H1 (cell line): ENCODE results near the gene PGGHG. TPM values are rescaled to one million over a fixed set of nuclear protein-coding genes. Genes with fewer than 3 reads are reported as not detected.
A peak's percentile ranks its signal among the peaks of the same experiment; 100 is the strongest.

Experiments used
- CTCF ChIA-PET: fragments of 300-600 bp; sonication (Branson Sonifier 250); formaldehyde crosslinking; loops from one replicate; lab custom pipeline; 2021; ENCODE audit not compliant: partially characterized antibody; lab: Charles Lee
- POLR2A ChIA-PET: fragments of 300-600 bp; sonication (Branson Sonifier 250); formaldehyde crosslinking; loops from one replicate; lab custom pipeline; 2021; ENCODE audit warnings: inconsistent platforms; ENCODE audit not compliant: partially characterized antibody; lab: Charles Lee
- DNase-seq, 2 experiments: peaks; one replicate each; pipeline versions ENCODE4 v3.0.0 to v3.0.0-alpha.2; 2010 to 2022; ENCODE audit warnings: low spot score in 2 of 2, low read depth in 1 of 2, mixed read lengths in 1 of 2
- FAIRE-seq: peaks from 2 replicates; lab custom pipeline; 2011; peaks lifted over from hg19 to GRCh38; lab: Jason Lieb, UNC
- H2AFZ ChIP-seq: 2 replicates; pipeline ENCODE4 v1.8.1; 2012; ENCODE audit warnings: low read length, inconsistent platforms
- H2AK5ac ChIP-seq: 2 replicates; pipeline ENCODE4 v1.6.1; 2013; ENCODE audit warnings: low read depth, low read length
- H2BK120ac ChIP-seq: replicated peaks from 2 replicates; pipeline ENCODE3; 2013; ENCODE audit warnings: low read depth, low read length, inconsistent platforms
- H2BK12ac ChIP-seq: 2 replicates; pipeline ENCODE4 v1.6.1; 2013; ENCODE audit warnings: low read depth, low read length
- H2BK15ac ChIP-seq: 2 replicates; pipeline ENCODE4 v1.6.1; 2013; ENCODE audit warnings: low read length
- H2BK20ac ChIP-seq: 2 replicates; pipeline ENCODE4 v1.6.1; 2013; ENCODE audit warnings: low read length
- H2BK5ac ChIP-seq: 2 replicates; pipeline ENCODE4 v1.6.1; 2013; ENCODE audit warnings: low read depth, low read length
- H3K14ac ChIP-seq: 2 replicates; pipeline ENCODE4 v1.6.1; 2013; ENCODE audit warnings: inconsistent platforms; ENCODE audit not compliant: insufficient read length
- H3K18ac ChIP-seq: 2 replicates; pipeline ENCODE4 v1.6.1; 2013; ENCODE audit warnings: low read length; ENCODE audit errors: extremely low read depth
- H3K23ac ChIP-seq: 2 replicates; pipeline ENCODE4 v1.6.1; 2013; ENCODE audit warnings: inconsistent platforms; ENCODE audit not compliant: insufficient read length
- H3K23me2 ChIP-seq: 2 replicates; pipeline ENCODE4 v1.6.1; 2013; ENCODE audit warnings: low read depth, low read length
- H3K27ac ChIP-seq: 2 replicates; pipeline ENCODE4 v1.6.1; 2011; ENCODE audit warnings: low read depth, low read length, inconsistent platforms
- H3K27me3 ChIP-seq, 4 experiments: replicated peaks in 1 of 4; 1 replicate in 1 of 4; 2 replicates in 3 of 4; pipeline versions ENCODE4 v1.6.1 to v1.8.1; 2011 to 2013; ENCODE audit warnings: low read length in 3 of 4, mild to moderate bottlenecking in 3 of 4, inconsistent platforms in 2 of 4, mixed read lengths in 2 of 4, moderate library complexity in 1 of 4; ENCODE audit not compliant: control insufficient read depth in 3 of 4, insufficient read depth in 3 of 4; ENCODE audit errors: extremely low read depth in 1 of 4
- H3K36me3 ChIP-seq, 4 experiments: 2 replicates each; pipeline versions ENCODE4 v1.6.1 to v1.8.1; 2011 to 2013; ENCODE audit warnings: mild to moderate bottlenecking in 4 of 4, low read length in 3 of 4, moderate library complexity in 2 of 4, control low read depth in 1 of 4, inconsistent platforms in 1 of 4; ENCODE audit not compliant: insufficient read depth in 4 of 4, control insufficient read depth in 2 of 4
- H3K4ac ChIP-seq: replicated peaks from 2 replicates; pipeline ENCODE3; 2013; ENCODE audit warnings: low read length, low read depth, mixed read lengths, inconsistent platforms; ENCODE audit not compliant: insufficient read length
- H3K4me1 ChIP-seq, 4 experiments: replicated peaks in 1 of 4; 1 replicate in 1 of 4; 2 replicates in 3 of 4; pipeline versions ENCODE4 v1.6.1 to v1.8.1; 2011 to 2013; ENCODE audit warnings: low read length in 3 of 4, inconsistent platforms in 2 of 4, mixed read lengths in 1 of 4; ENCODE audit not compliant: insufficient read depth in 4 of 4, control insufficient read depth in 3 of 4
- H3K4me2 ChIP-seq, 2 experiments: 2 replicates each; pipeline versions ENCODE4 v1.6.1 to v1.8.1; 2011 to 2013; ENCODE audit warnings: low read depth in 2 of 2, low read length in 2 of 2, control low read depth in 1 of 2, inconsistent platforms in 1 of 2, mild to moderate bottlenecking in 1 of 2; ENCODE audit not compliant: insufficient read depth in 1 of 2
- H3K4me3 ChIP-seq, 4 experiments: fragments of 200-600, 300-600 bp in 1 of 4; sonication (generic), shearing (Covaris generic), sonication (Bioruptor Twin) in 1 of 4; 2 replicates each; pipeline versions ENCODE4 v1.5.1 to v1.8.1; 2011 to 2016; ENCODE audit warnings: low read length in 4 of 4, low read depth in 3 of 4, control low read depth in 2 of 4, inconsistent platforms in 2 of 4, mild to moderate bottlenecking in 2 of 4, mixed read lengths in 1 of 4, moderate library complexity in 1 of 4; ENCODE audit not compliant: insufficient read depth in 2 of 4; ENCODE audit errors: extremely low read depth in 1 of 4
- H3K56ac ChIP-seq: replicated peaks from 2 replicates; pipeline ENCODE3; 2013; ENCODE audit warnings: low read depth, mild to moderate bottlenecking, mixed read lengths, low read length, inconsistent platforms; ENCODE audit not compliant: insufficient read length
- H3K79me1 ChIP-seq: 2 replicates; pipeline ENCODE4 v1.6.1; 2013; ENCODE audit warnings: low read depth, low read length, control low read depth
- H3K79me2 ChIP-seq, 2 experiments: 2 replicates each; pipeline versions ENCODE4 v1.6.1 to v1.8.1; 2012 to 2013; ENCODE audit warnings: low read length in 2 of 2, mild to moderate bottlenecking in 2 of 2, inconsistent platforms in 1 of 2; ENCODE audit not compliant: insufficient read depth in 2 of 2, control insufficient read depth in 1 of 2
- H3K9ac ChIP-seq, 4 experiments: replicated peaks in 1 of 4; 1 replicate in 1 of 4; 2 replicates in 3 of 4; pipeline versions ENCODE4 v1.6.1 to v1.8.1; 2011 to 2013; ENCODE audit warnings: low read depth in 3 of 4, low read length in 3 of 4, control low read depth in 2 of 4, mild to moderate bottlenecking in 2 of 4, moderate library complexity in 2 of 4, inconsistent platforms in 1 of 4; ENCODE audit errors: extremely low read depth in 1 of 4
- H3K9me3 ChIP-seq, 2 experiments: 2 replicates each; pipeline versions ENCODE4 v1.6.1 to v1.8.1; 2012 to 2013; ENCODE audit warnings: mild to moderate bottlenecking in 2 of 2, moderate library complexity in 2 of 2, control low read depth in 1 of 2, inconsistent platforms in 1 of 2, low read depth in 1 of 2, low read length in 1 of 2, mixed read lengths in 1 of 2; ENCODE audit not compliant: insufficient read depth in 2 of 2
- H4K20me1 ChIP-seq, 2 experiments: replicated peaks in 1 of 2; 2 replicates each; pipeline versions ENCODE3 to v1.8.1; 2011 to 2013; ENCODE audit warnings: inconsistent platforms in 2 of 2, low read length in 2 of 2, mild to moderate bottlenecking in 1 of 2; ENCODE audit not compliant: insufficient read depth in 2 of 2, control insufficient read depth in 1 of 2
- H4K5ac ChIP-seq: 2 replicates; pipeline ENCODE4 v1.6.1; 2013; ENCODE audit warnings: low read length, low read depth, mixed read lengths, inconsistent platforms; ENCODE audit not compliant: insufficient read length
- H4K8ac ChIP-seq: 2 replicates; pipeline ENCODE4 v1.8.0; 2013; ENCODE audit warnings: mild to moderate bottlenecking, moderate library complexity, low read length, inconsistent platforms; ENCODE audit not compliant: insufficient read depth; ENCODE audit errors: extremely low read depth
- H4K91ac ChIP-seq: replicated peaks from 2 replicates; pipeline ENCODE3; 2013; ENCODE audit warnings: low read length, mixed read lengths, inconsistent platforms; ENCODE audit not compliant: insufficient read length
- TAF1 ChIP-seq: IDR thresholded peaks from 2 replicates; pipeline ENCODE4 v1.6.1; 2011; ENCODE audit warnings: mild to moderate bottlenecking, low read depth, low read length
- WGBS, 2 experiments: shearing (Covaris generic) in 1 of 2; methylation state at CpG; one replicate each; pipeline versions ENCODE4 v1.1.6 to v1.1.7; 2013 to 2015; ENCODE audit warnings: low lambda C conversion rate in 2 of 2, mixed read lengths in 2 of 2, inconsistent platforms in 1 of 2, low coverage in 1 of 2, missing lambda C conversion rate in 1 of 2; ENCODE audit not compliant: insufficient replicate concordance in 2 of 2, insufficient coverage in 1 of 2, insufficient read length in 1 of 2; ENCODE audit errors: extremely low coverage in 1 of 2, missing lambda C conversion rate in 1 of 2; 5-methylcytosine and 5-hydroxymethylcytosine counted together
- polyA plus RNA-seq, 7 experiments: library from polyadenylated mRNA; depleted of rRNA in 3 of 7; stranded (reverse) in 5 of 7; unstranded in 2 of 7; fragments of >200 nt in 5 of 7; fragments of 200-250 nt in 2 of 7; gene quantifications; 1 replicate in 5 of 7; 2 replicates in 1 of 7; 4 replicates in 1 of 7; pipeline versions ENCODE4 v1.2.1 to v1.2.3, GENCODE V29; 2011 to 2013; ENCODE audit warnings: missing spikeins in 2 of 7, mixed read lengths in 2 of 7
- total RNA-seq: library from RNA; stranded (reverse); fragmentation: NEBNext Ultra II Directional; extraction: Animal tissue kit (Norgen Biotek cat#: 25700); gene quantifications from 2 replicates; pipeline ENCODE4 v1.2.1, GENCODE V29; 2021
- TF ChIP-seq, protein P1 (sequence below): IDR thresholded peaks from 2 replicates; pipeline ENCODE4 v1.6.1; 2012; ENCODE audit warnings: inconsistent platforms

Gene PGGHG
- total and polyA plus RNA-seq, 2 of the 8 experiments (the other 6 are each of a cell fraction or from before 2014, with no cell fraction given) = 34.8 to 60.7 TPM

DNA sequence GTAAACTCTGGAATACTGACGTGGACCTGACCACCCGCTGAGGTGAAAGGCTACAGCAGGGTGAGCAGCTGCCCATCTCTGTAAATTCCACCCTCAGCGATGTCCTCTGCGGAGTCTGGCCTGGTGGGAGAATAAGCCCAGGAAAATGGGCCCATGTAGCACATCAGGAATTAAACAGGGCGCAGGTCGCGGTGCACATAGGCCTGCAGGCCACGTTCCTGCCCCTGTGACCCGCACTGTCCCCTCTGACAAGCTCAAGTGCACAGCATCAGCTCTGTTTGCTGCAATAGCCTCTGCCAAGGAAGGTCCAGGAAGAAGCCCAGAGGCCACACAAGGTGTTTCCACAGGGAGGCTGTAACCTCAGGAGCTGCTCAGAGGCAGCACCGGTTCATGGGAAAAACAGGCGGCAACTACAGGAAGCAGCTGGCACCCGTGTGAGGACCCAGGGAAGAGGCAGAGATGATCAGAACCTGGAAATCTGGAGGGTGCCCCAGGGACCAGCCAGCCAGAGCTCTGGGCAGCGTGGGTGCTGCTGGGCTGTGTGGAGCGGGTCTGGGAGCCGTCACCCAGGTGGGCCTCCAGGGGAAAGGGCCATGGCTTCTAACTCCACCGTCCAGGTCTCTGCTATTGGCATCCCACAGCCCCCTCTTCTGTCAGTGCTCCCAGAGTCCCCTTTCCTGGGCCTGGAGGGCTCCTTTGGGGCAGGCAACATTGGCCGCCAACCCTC, 17.9 kb downstream of the PGGHG start:
- no peaks in the 10 kb centered on the region for H3K9me3 ChIP-seq
- no peak for FAIRE-seq
- peak overlapping the region; percentile 71 for H3K18ac ChIP-seq
- H3K56ac ChIP-seq = peak overlapping the region; percentile 64
- no peak overlapping the region for H4K5ac ChIP-seq
- no peak overlapping the region for H3K27ac ChIP-seq
- H2BK15ac ChIP-seq = peak overlapping the region; percentile 75; the same call in 1 of the 2 replicates
- no peak overlapping the region for H3K4me3 ChIP-seq
- no peak overlapping the region for H3K23ac ChIP-seq
- 85% methylated on average over 17 of the region's 17 CpGs; no CpG with 5 or more reads in 1 of the 2 experiments for WGBS, 2 experiments
- H2BK120ac ChIP-seq = peak overlapping the region; percentile 97
- H3K79me1 ChIP-seq = no peaks in the 10 kb centered on the region
- H3K4ac ChIP-seq = peak overlapping the region; percentile 73
- TF ChIP-seq, protein P1, sequence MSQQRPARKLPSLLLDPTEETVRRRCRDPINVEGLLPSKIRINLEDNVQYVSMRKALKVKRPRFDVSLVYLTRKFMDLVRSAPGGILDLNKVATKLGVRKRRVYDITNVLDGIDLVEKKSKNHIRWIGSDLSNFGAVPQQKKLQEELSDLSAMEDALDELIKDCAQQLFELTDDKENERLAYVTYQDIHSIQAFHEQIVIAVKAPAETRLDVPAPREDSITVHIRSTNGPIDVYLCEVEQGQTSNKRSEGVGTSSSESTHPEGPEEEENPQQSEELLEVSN = 0 out of 2 replicates have a peak, but pooled peaks have one; percentile 34
- no peak for TF ChIP-seq TAF1
- H3K4me2 ChIP-seq = no peak overlapping the region; a peak in 1 of 4 replicates
- H4K91ac ChIP-seq = peak overlapping the region; percentile 71
- H2BK12ac ChIP-seq = peak overlapping the region; percentile 99
- peak overlapping the region; percentile 86; the same call in 1 of the 2 replicates for H2AK5ac ChIP-seq
- no peaks in the 10 kb centered on the region for H4K20me1 ChIP-seq
- no peaks in the 10 kb centered on the region for H3K36me3 ChIP-seq
- peaks cover 12 to 40% (median 29%) of the 10 kb centered on the region in 4 experiments for H3K4me1 ChIP-seq
- peak overlapping the region; percentile 100 for H2BK20ac ChIP-seq
- peaks cover 0 to 3% of the 10 kb centered on the region in 2 experiments; a peak in 1 of 4 replicates for H3K79me2 ChIP-seq
- peak overlapping the region; percentile 82; the same call in 1 of the 2 replicates for H2BK5ac ChIP-seq
- no peak overlapping the region for H3K14ac ChIP-seq
- no peaks in the 10 kb centered on the region; a peak in 1 of 7 replicates for H3K27me3 ChIP-seq
- ChIA-PET CTCF (interaction anchor here (0.8 to 6.1 kb wide), 21 partner anchors 9 to 211 kb away, joined by 3 to 52 read pairs (median 4); no protein-coding TSS in a partner anchor), POLR2A (interaction anchor here (0.6 to 5.2 kb wide), 10 partner anchors 10 to 62 kb away, joined by 3 to 33 read pairs (median 4); no protein-coding TSS in a partner anchor)
- no peak overlapping the region for H2AFZ ChIP-seq
- peaks cover 5% of the 10 kb centered on the region; the same call in 1 of the 2 replicates for H3K23me2 ChIP-seq
- no peak overlapping the region for H3K9ac ChIP-seq
- H4K8ac ChIP-seq = peak overlapping the region; percentile 73
- DNase-seq = no peak
